PC-3 (cell line): Measurements from ENCODE around the gene IL23R. TPM values are rescaled to one million over a fixed set of nuclear protein-coding genes. Genes with fewer than 3 reads are reported as not detected.

ENCODE experiments used
- ATAC-seq: fragments of 200-7000 bp; cut with Tn5 transposase; 2 replicates; pipeline ENCODE4 v1.9.1; 2020; ENCODE audit warnings: mild to moderate bottlenecking, moderate library complexity
- BruUV-seq: library from RNA; stranded (reverse); fragments of 400-500 nt; replicated peaks from 2 replicates; lab custom pipeline; 2021; lab: Mats Ljungman, UMichigan
- CTCF ChIA-PET: fragments of 300-600 bp; sonication (Branson Sonifier 250); formaldehyde crosslinking; loops from one replicate; lab custom pipeline; 2022; ENCODE audit warnings: antibody characterized with exemption; lab: Charles Lee
- POLR2A ChIA-PET: fragments of 300-600 bp; sonication (Branson Sonifier 250); formaldehyde crosslinking; loops from one replicate; lab custom pipeline; 2022; ENCODE audit warnings: antibody characterized with exemption; ENCODE audit not compliant: unreplicated experiment; lab: Charles Lee
- DNase-seq: peaks from one replicate; pipeline ENCODE4 v3.0.0-alpha.2; 2015
- H2AFZ ChIP-seq: fragments of 300-600 bp; sonication (generic); 2 replicates; pipeline ENCODE4 v1.6.0; 2016; ENCODE audit warnings: antibody characterized with exemption, low read length
- H3F3A ChIP-seq: fragments of 300-600 bp; sonication (generic); one replicate; pipeline ENCODE4 v1.6.0; 2017; ENCODE audit warnings: antibody characterized with exemption, low read length, control low read depth, mild to moderate bottlenecking; ENCODE audit not compliant: unreplicated experiment
- H3K27ac ChIP-seq: fragments of 300-600 bp; sonication (generic); 2 replicates; pipeline ENCODE4 v1.5.1; 2016; ENCODE audit warnings: mild to moderate bottlenecking, low read length
- H3K27me3 ChIP-seq: fragments of 300-600 bp; sonication (generic); 2 replicates; pipeline ENCODE4 v1.6.1; 2016; ENCODE audit warnings: low read length, mixed read lengths
- H3K36me3 ChIP-seq: fragments of 300-600 bp; sonication (generic); 2 replicates; pipeline ENCODE4 v1.6.1; 2016; ENCODE audit warnings: low read depth, mixed run types, low read length, mixed read lengths
- H3K4me1 ChIP-seq: fragments of 300-600 bp; sonication (generic); 2 replicates; pipeline ENCODE4 v1.5.1; 2016; ENCODE audit warnings: low read length; ENCODE audit not compliant: insufficient read depth
- H3K4me2 ChIP-seq: fragments of 300-600 bp; sonication (generic); 2 replicates; pipeline ENCODE4 v1.6.0; 2016; ENCODE audit warnings: low read length
- H3K4me3 ChIP-seq: fragments of 300-600 bp; sonication (generic); 2 replicates; pipeline ENCODE4 v1.5.1; 2016; ENCODE audit warnings: mild to moderate bottlenecking, low read length, mixed read lengths
- H3K79me2 ChIP-seq: fragments of 300-600 bp; sonication (generic); 2 replicates; pipeline ENCODE4 v1.6.1; 2017; ENCODE audit warnings: low read length, mixed read lengths
- H3K9ac ChIP-seq: fragments of 300-600 bp; sonication (generic); 2 replicates; pipeline ENCODE4 v1.6.0; 2016; ENCODE audit warnings: mild to moderate bottlenecking, low read length
- H3K9me2 ChIP-seq: fragments of 300-600 bp; sonication (generic); replicated peaks from 2 replicates; pipeline ENCODE4 v1.6.1; 2016; ENCODE audit warnings: mixed run types, low read length, mixed read lengths
- H3K9me3 ChIP-seq: fragments of 300-600 bp; sonication (generic); 2 replicates; pipeline ENCODE4 v1.6.1; 2016; ENCODE audit warnings: low read length, mixed read lengths
- H4K20me1 ChIP-seq: fragments of 300-600 bp; sonication (generic); 2 replicates; pipeline ENCODE4 v1.6.1; 2016; ENCODE audit warnings: low read length, mixed read lengths
- CTCF ChIP-seq: fragments of 300-600 bp; sonication (generic); conservative IDR thresholded peaks from 2 replicates; pipeline ENCODE4 v1.5.1; 2017; ENCODE audit warnings: antibody characterized with exemption, low read depth, mild to moderate bottlenecking, low read length
- EZH2 ChIP-seq: fragments of 300-600 bp; sonication (generic); IDR thresholded peaks from one replicate; pipeline ENCODE4 v1.6.1; 2017; ENCODE audit warnings: antibody characterized with exemption, mild to moderate bottlenecking, low read length; ENCODE audit not compliant: unreplicated experiment
- EZH2phosphoT487 ChIP-seq: fragments of 300-600 bp; sonication (generic); IDR thresholded peaks from 2 replicates; pipeline ENCODE4 v1.6.1; 2018; ENCODE audit warnings: mild to moderate bottlenecking, antibody characterized with exemption, low read length, borderline replicate concordance
- intact Hi-C: fragments of 100-400 bp; cut with micrococcal nuclease; formaldehyde crosslinking; loops from 2 replicates; pipeline ENCODE4 v1.9.0; 2023
- total RNA-seq: library from RNA; depleted of rRNA; stranded (reverse); fragments of >200 nt; gene quantifications from 2 replicates; pipeline ENCODE4 v1.2.3, GENCODE V29; 2014

IL23R gene
- total RNA-seq, 1 experiment from 2014 or later: not detected

GRCh38 chr1:67298762-67299161, 132.5 kb downstream of the IL23R start:
- Histone ChIP-seq H3K4me3 (no peak overlapping the region), H3K4me1 (peaks cover 2% of the 10 kb centered on the region), H3K4me2 (no peak overlapping the region), H3F3A (no peaks in the 10 kb centered on the region), H2AFZ (no peak overlapping the region), H3K27me3 (no peaks in the 10 kb centered on the region), H3K36me3 (no peaks in the 10 kb centered on the region), H3K27ac (no peak overlapping the region), H3K9me2 (no peaks in the 10 kb centered on the region), H3K9ac (no peak overlapping the region), H3K9me3 (no peaks in the 10 kb centered on the region), H3K79me2 (no peaks in the 10 kb centered on the region), H4K20me1 (no peaks in the 10 kb centered on the region)
- ChIA-PET CTCF (interaction anchor here (0.7 kb wide), 1 partner anchor 189 kb away, joined by 3 read pairs; no protein-coding TSS in a partner anchor), POLR2A (no interaction called here)
- ATAC-seq (no peak; the same call in 1 of the 2 replicates), DNase-seq (no peak)
- intact Hi-C loops: no loop called here
- TF ChIP-seq EZH2phosphoT487: no peak
- no peak for TF ChIP-seq EZH2
- no peak for TF ChIP-seq CTCF
- BruUV-seq: no TSS peak

- 0 out of 2 replicates have a peak, but pooled peaks cover 2% of the 10 kb centered on the region for H3K27me3 ChIP-seq
- CTCF ChIA-PET: no interaction called here
- no TSS peak for BruUV-seq
- intact Hi-C loops: no loop called here
- no peak overlapping the region for H3K4me2 ChIP-seq
- H3K9me3 ChIP-seq: no peaks in the 10 kb centered on the region
- POLR2A ChIA-PET: no interaction called here
- no peaks in the 10 kb centered on the region for H3K36me3 ChIP-seq
- H3K9me2 ChIP-seq: no peaks in the 10 kb centered on the region
- H3K4me3 ChIP-seq: no peak overlapping the region
- H4K20me1 ChIP-seq: no peaks in the 10 kb centered on the region
- no peak overlapping the region for H2AFZ ChIP-seq
- no peak for ATAC-seq
- H3K27ac ChIP-seq: no peak overlapping the region
- no peaks in the 10 kb centered on the region for H3K4me1 ChIP-seq
- H3F3A ChIP-seq: no peaks in the 10 kb centered on the region
- no peaks in the 10 kb centered on the region for H3K79me2 ChIP-seq
- H3K9ac ChIP-seq: no peak overlapping the region
- DNase-seq: no peak
- TF ChIP-seq CTCF (no peak), EZH2phosphoT487 (no peak), EZH2 (no peak)
Observed at GRCh38 chr1:67299296-67299695, 133.0 kb downstream of the IL23R start.

GRCh38 chr1:67300561-67300960, 134.3 kb downstream of the IL23R start:
- CTCF ChIA-PET: no interaction called here
- intact Hi-C loops: no loop called here
- POLR2A ChIA-PET: no interaction called here

More at GRCh38 chr1:67300561-67300960, 134.3 kb downstream of the IL23R start:
- no peak overlapping the region for H2AFZ ChIP-seq
- BruUV-seq: no TSS peak
- no peaks in the 10 kb centered on the region for H4K20me1 ChIP-seq
- DNase-seq (no peak), ATAC-seq (no peak)
- no peak overlapping the region for H3K9ac ChIP-seq
- H3K9me3 ChIP-seq: no peaks in the 10 kb centered on the region
- H3K4me1 ChIP-seq: no peaks in the 10 kb centered on the region
- H3K4me3 ChIP-seq: no peak overlapping the region
- no peaks in the 10 kb centered on the region for H3F3A ChIP-seq
- no peak for TF ChIP-seq CTCF
- H3K27ac ChIP-seq: no peak overlapping the region
- no peak overlapping the region for H3K4me2 ChIP-seq
- H3K27me3 ChIP-seq: 0 out of 2 replicates have a peak, but pooled peaks cover 3% of the 10 kb centered on the region
- no peaks in the 10 kb centered on the region for H3K36me3 ChIP-seq
- no peaks in the 10 kb centered on the region for H3K9me2 ChIP-seq
- H3K79me2 ChIP-seq: no peaks in the 10 kb centered on the region
